GM12864 (cell line): ENCODE data around the gene AGA.

Source experiments
- DNase-seq: peaks from one replicate; pipeline ENCODE4 v3.0.0-alpha.2; 2011; ENCODE audit warnings: low read depth
- H3K4me3 ChIP-seq: 2 replicates; pipeline ENCODE4 v1.5.1; 2011; ENCODE audit warnings: mild to moderate bottlenecking, low read depth, low read length, control low read depth
- TF ChIP-seq, protein P1 (sequence below): IDR thresholded peaks from 2 replicates; pipeline ENCODE4 v1.5.1; 2011; ENCODE audit warnings: low read depth, mild to moderate bottlenecking, moderate library complexity, low read length, control low read depth, inconsistent platforms; ENCODE audit errors: missing control alignments

Gene AGA

GRCh38 chr4:177384856-177385397 lies 57.3 kb downstream of the AGA start:
- TF ChIP-seq, protein P1, sequence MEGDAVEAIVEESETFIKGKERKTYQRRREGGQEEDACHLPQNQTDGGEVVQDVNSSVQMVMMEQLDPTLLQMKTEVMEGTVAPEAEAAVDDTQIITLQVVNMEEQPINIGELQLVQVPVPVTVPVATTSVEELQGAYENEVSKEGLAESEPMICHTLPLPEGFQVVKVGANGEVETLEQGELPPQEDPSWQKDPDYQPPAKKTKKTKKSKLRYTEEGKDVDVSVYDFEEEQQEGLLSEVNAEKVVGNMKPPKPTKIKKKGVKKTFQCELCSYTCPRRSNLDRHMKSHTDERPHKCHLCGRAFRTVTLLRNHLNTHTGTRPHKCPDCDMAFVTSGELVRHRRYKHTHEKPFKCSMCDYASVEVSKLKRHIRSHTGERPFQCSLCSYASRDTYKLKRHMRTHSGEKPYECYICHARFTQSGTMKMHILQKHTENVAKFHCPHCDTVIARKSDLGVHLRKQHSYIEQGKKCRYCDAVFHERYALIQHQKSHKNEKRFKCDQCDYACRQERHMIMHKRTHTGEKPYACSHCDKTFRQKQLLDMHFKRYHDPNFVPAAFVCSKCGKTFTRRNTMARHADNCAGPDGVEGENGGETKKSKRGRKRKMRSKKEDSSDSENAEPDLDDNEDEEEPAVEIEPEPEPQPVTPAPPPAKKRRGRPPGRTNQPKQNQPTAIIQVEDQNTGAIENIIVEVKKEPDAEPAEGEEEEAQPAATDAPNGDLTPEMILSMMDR, result no peak
- H3K4me3 ChIP-seq, result no peak overlapping the region
- no peak for DNase-seq

GRCh38 chr4:177381762-177382310 lies 60.4 kb downstream of the AGA start:
- H3K4me3 ChIP-seq, result no peak overlapping the region
- TF ChIP-seq, protein P1, result no peak
- no peak for DNase-seq
